K562 (cell line): ENCODE results near the gene PPP1R14C. TPM values are rescaled to one million over a fixed set of nuclear protein-coding genes. Genes with fewer than 3 reads are reported as not detected.

Experiments used
- ATF4 ChIP-seq: fragments of 450-650 bp; formaldehyde crosslinking; IDR thresholded peaks from 2 replicates; pipeline ENCODE4 v1.4.0; 2022; ENCODE audit warnings: mild to moderate bottlenecking, moderate library complexity
- CBFA2T3 ChIP-seq: fragments of 450-650 bp; IDR thresholded peaks from 2 replicates; pipeline ENCODE4 v1.6.1; 2017
- COPS2 ChIP-seq: fragments of 450-650 bp; conservative IDR thresholded peaks from 2 replicates; pipeline ENCODE4 v1.6.1; 2016; ENCODE audit warnings: mild to moderate bottlenecking, moderate library complexity
- CSDE1 ChIP-seq, 2 experiments: fragments of 450-650 bp; IDR thresholded peaks; 2 replicates each; pipeline ENCODE4 v1.6.1; 2016; ENCODE audit warnings: mild to moderate bottlenecking in 1 of 2
- E2F6 ChIP-seq, 2 experiments: IDR thresholded peaks; 2 replicates each; pipeline ENCODE4 v1.6.1; 2011; ENCODE audit warnings: borderline replicate concordance in 1 of 2, control low read depth in 1 of 2, low read depth in 1 of 2, low read length in 1 of 2, mild to moderate bottlenecking in 1 of 2, mixed read lengths in 1 of 2, moderate library complexity in 1 of 2; ENCODE audit not compliant: insufficient read depth in 1 of 2, insufficient read length in 1 of 2, poor library complexity in 1 of 2, severe bottlenecking in 1 of 2; ENCODE audit errors: extremely low read depth in 1 of 2
- ELF1 ChIP-seq: fragments of 200-800 bp; sonication (Bioruptor generic); IDR thresholded peaks from 2 replicates; pipeline ENCODE4 v1.6.1; 2016; ENCODE audit warnings: missing genetic modification characterization, missing compliant biosample characterization
- ESRRA ChIP-seq: fragments of 450-650 bp; IDR thresholded peaks from 2 replicates; pipeline ENCODE4 v1.6.1; 2014; ENCODE audit warnings: low read depth, mild to moderate bottlenecking, moderate library complexity, borderline replicate concordance
- FOXK2 ChIP-seq, 2 experiments: fragments of 450-650 bp; IDR thresholded peaks in 1 of 2; conservative IDR thresholded peaks in 1 of 2; 2 replicates each; pipeline ENCODE4 v1.6.1; 2016; ENCODE audit warnings: low read depth in 2 of 2, mild to moderate bottlenecking in 1 of 2
- GTF3C2 ChIP-seq: IDR thresholded peaks from 3 replicates; pipeline ENCODE4 v1.6.1; 2011; ENCODE audit warnings: borderline replicate concordance, mild to moderate bottlenecking, moderate library complexity; ENCODE audit not compliant: insufficient read length; ENCODE audit errors: extremely low read depth
- HDAC8 ChIP-seq: fragments of 450-650 bp; IDR thresholded peaks from 2 replicates; pipeline ENCODE4 v1.6.1; 2016; ENCODE audit warnings: mild to moderate bottlenecking, missing genetic modification characterization, moderate library complexity, missing compliant biosample characterization
- IRF2 ChIP-seq: sonication (generic); formaldehyde crosslinking; IDR thresholded peaks from 2 replicates; pipeline ENCODE4 v1.8.1; 2022; ENCODE audit warnings: mild to moderate bottlenecking, missing genetic modification reagents
- KLF13 ChIP-seq: fragments of 450-650 bp; IDR thresholded peaks from 2 replicates; pipeline ENCODE4 v1.6.1; 2016; ENCODE audit warnings: missing genetic modification characterization, low read depth, mild to moderate bottlenecking, missing compliant biosample characterization, moderate library complexity, borderline replicate concordance
- MAFF ChIP-seq: IDR thresholded peaks from 2 replicates; pipeline ENCODE4 v1.6.1; 2012; ENCODE audit warnings: low read length, improper control_type of control experiment
- PRDM10 ChIP-seq: fragments of 450-650 bp; IDR thresholded peaks from 2 replicates; pipeline ENCODE4 v1.6.1; 2018; ENCODE audit not compliant: partially characterized antibody
- RNF2 ChIP-seq: sonication (generic); IDR thresholded peaks from 2 replicates; pipeline ENCODE4 v1.6.1; 2016
- ZNF695 ChIP-seq: fragments of 450-650 bp; formaldehyde crosslinking; IDR thresholded peaks from 2 replicates; pipeline ENCODE4 v1.4.0; 2020; ENCODE audit warnings: mild to moderate bottlenecking, moderate library complexity
- polyA plus RNA-seq, 8 experiments: library from polyadenylated mRNA; depleted of rRNA in 4 of 8; stranded (reverse) in 5 of 8; unstranded in 3 of 8; fragments of >200 nt; fragmentation: Nextera tagmentation in 2 of 8; fragmentation: Illumina TruSeq in 1 of 8; extraction: Ambion mirVana in 2 of 8; extraction: Trizol in 1 of 8; gene quantifications; 2 replicates each; pipeline versions ENCODE4 v1.2.1 to v1.2.3, GENCODE V29; 2011 to 2014; ENCODE audit warnings: inconsistent platforms in 1 of 8, missing spikeins in 1 of 8
- total RNA-seq, 7 experiments: library from RNA; depleted of rRNA in 6 of 7; stranded (reverse); fragments of >200 nt in 6 of 7; fragmentation: Illumina TruSeq in 2 of 7; extraction: Trizol in 2 of 7; gene quantifications; 2 replicates each; pipeline versions ENCODE4 v1.2.1 to v1.2.3, GENCODE V29; 2011 to 2021; ENCODE audit warnings: low replicate concordance in 1 of 7

Gene PPP1R14C
- total and polyA plus RNA-seq, 9 of the 15 experiments (the other 6 are each of a cell fraction or from before 2014, with no cell fraction given) = 4.5 to 16.6 (median 11.9) TPM

DNA sequence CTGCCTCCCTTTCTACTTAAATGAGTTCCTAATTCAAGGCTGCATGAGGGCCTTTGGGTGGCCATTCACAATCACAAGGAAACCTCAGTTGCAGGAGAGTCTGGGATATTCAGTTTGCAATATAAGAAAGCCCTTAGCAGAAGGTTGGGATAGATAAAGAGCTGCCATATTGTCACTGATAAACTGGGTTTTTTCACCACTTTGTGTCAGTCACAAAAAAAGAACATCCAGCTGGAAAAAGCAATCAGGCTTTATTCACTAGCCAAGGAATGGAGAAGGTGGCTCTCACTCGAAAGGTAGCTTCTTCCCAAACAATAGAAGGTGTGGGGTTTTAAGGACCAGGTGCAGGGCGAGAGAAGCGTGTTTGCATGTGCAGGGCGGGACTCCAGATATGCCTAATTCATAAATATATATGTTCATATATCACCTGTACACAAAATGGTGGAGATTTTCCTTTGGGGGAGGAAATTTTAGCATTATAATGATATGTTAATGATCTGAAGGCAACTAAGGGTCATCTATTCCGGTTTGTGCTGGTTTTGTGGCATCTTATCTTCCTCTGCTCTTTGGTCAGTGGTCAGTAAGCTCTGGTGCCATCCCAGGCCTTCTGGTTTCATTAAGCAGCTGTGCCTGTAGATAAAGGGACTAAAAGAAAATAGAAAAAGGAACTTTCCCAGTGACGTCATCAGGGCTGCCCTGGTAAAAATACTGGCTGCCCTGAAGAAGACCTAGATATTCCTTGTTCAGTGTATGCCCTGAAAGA, 128.8 kb downstream of the PPP1R14C start (continued):
- TF ChIP-seq KLF13 (tag) (0 out of 2 replicates have a peak, but pooled peaks have one; percentile 27), ELF1 (tag) (no peak; the same call in 1 of the 2 replicates), MAFF (no peak), IRF2 (no peak), FOXK2 (conservative IDR thresholded peaks at IDR 0.05 in 1 of 2, IDR thresholded peaks at IDR 0.05 in 1 of 2; ENCODE audit: low read depth in 2 of 2) (peak; percentile 32 to 48; a peak in 3 of 4 replicates), PRDM10 (no peak), GTF3C2 (no peak), ESRRA (peak; percentile 96; the same call in 1 of the 2 replicates), CBFA2T3 (peak; percentile 98), HDAC8 (tag) (peak; percentile 81), ZNF695 (CRISPR knock-in tag) (peak; percentile 84; the same call in 1 of the 2 replicates), ATF4 (peak; percentile 39; the same call in 1 of the 2 replicates), RNF2 (peak; percentile 96), E2F6 (IDR thresholded peaks at IDR 0.05; ENCODE audit: borderline replicate concordance in 1 of 2, extremely low read depth in 1 of 2, insufficient read depth in 1 of 2, insufficient read length in 1 of 2, low read depth in 1 of 2, low read length in 1 of 2, poor library complexity in 1 of 2, severe bottlenecking in 1 of 2) (no peak), CSDE1 (IDR thresholded peaks at IDR 0.05) (no peak), COPS2 (no peak)
